PC-9 (cell line): ENCODE data around the gene ZFAND2B. TPM values are rescaled to one million over a fixed set of nuclear protein-coding genes. Genes with fewer than 3 reads are reported as not detected.

Source experiments
- BruUV-seq: library from RNA; stranded (reverse); fragments of 400-500 nt; replicated peaks from 2 replicates; lab custom pipeline; 2021; lab: Mats Ljungman, UMichigan
- CTCF ChIA-PET: fragments of 300-600 bp; sonication (Branson Sonifier 250); formaldehyde crosslinking; loops from one replicate; lab custom pipeline; 2022; ENCODE audit warnings: antibody characterized with exemption; lab: Charles Lee
- POLR2A ChIA-PET: fragments of 300-600 bp; sonication (Branson Sonifier 250); formaldehyde crosslinking; loops from one replicate; lab custom pipeline; 2022; ENCODE audit warnings: antibody characterized with exemption; ENCODE audit not compliant: unreplicated experiment; lab: Charles Lee
- DNase-seq, 2 experiments: peaks; one replicate each; pipeline versions ENCODE4 v3.0.0 to v3.0.0-alpha.2; 2015 to 2022; ENCODE audit warnings: mixed read lengths in 1 of 2
- H2AFZ ChIP-seq: fragments of 200-600 bp; sonication (generic); 2 replicates; pipeline ENCODE4 v1.8.1; 2017; ENCODE audit warnings: antibody characterized with exemption
- H3F3A ChIP-seq: fragments of 200-600 bp; sonication (generic); 2 replicates; pipeline ENCODE4 v1.8.1; 2017; ENCODE audit warnings: antibody characterized with exemption, mild to moderate bottlenecking, low read depth; ENCODE audit not compliant: insufficient read depth
- H3K27ac ChIP-seq: fragments of 200-600 bp; sonication (generic); 2 replicates; pipeline ENCODE4 v1.6.1; 2016; ENCODE audit warnings: mixed run types
- H3K27me3 ChIP-seq: fragments of 200-600 bp; sonication (generic); 2 replicates; pipeline ENCODE4 v1.6.1; 2016; ENCODE audit warnings: low read depth, mixed run types; ENCODE audit not compliant: insufficient read depth
- H3K36me3 ChIP-seq: fragments of 200-600 bp; sonication (generic); 2 replicates; pipeline ENCODE4 v1.6.1; 2016; ENCODE audit warnings: low read depth, mixed run types
- H3K4me1 ChIP-seq: fragments of 200-600 bp; sonication (generic); replicated peaks from 2 replicates; pipeline ENCODE4 v1.6.1; 2016; ENCODE audit warnings: mixed run types; ENCODE audit not compliant: insufficient read depth
- H3K4me2 ChIP-seq: fragments of 200-600 bp; sonication (generic); 2 replicates; pipeline ENCODE4 v1.6.1; 2017; ENCODE audit warnings: mixed run types
- H3K4me3 ChIP-seq: fragments of 200-600 bp; sonication (generic); 2 replicates; pipeline ENCODE4 v1.6.1; 2016; ENCODE audit warnings: mixed run types
- H3K79me2 ChIP-seq: fragments of 200-600 bp; sonication (generic); 2 replicates; pipeline ENCODE4 v1.6.1; 2017; ENCODE audit warnings: low read depth, mixed run types
- H3K9me2 ChIP-seq: fragments of 200-600 bp; sonication (generic); 2 replicates; pipeline ENCODE4 v1.8.1; 2017; ENCODE audit warnings: mild to moderate bottlenecking; ENCODE audit not compliant: insufficient read depth
- H3K9me3 ChIP-seq: fragments of 200-600 bp; sonication (generic); 2 replicates; pipeline ENCODE4 v1.8.1; 2016; ENCODE audit warnings: low read depth; ENCODE audit not compliant: insufficient read depth
- H4K20me1 ChIP-seq: fragments of 200-600 bp; sonication (generic); 2 replicates; pipeline ENCODE4 v1.8.1; 2017; ENCODE audit not compliant: insufficient read depth
- EZH2 ChIP-seq: fragments of 200-600 bp; sonication (generic); IDR thresholded peaks from 2 replicates; pipeline ENCODE4 v1.8.0; 2017; ENCODE audit warnings: antibody characterized with exemption, low read depth
- intact Hi-C: fragments of 100-400 bp; cut with micrococcal nuclease; formaldehyde crosslinking; loops from one replicate; pipeline ENCODE4 v1.10.0; 2022; ENCODE audit not compliant: unreplicated experiment
- total RNA-seq: library from RNA; stranded (reverse); gene quantifications from 2 replicates; pipeline ENCODE4 v1.2.3, GENCODE V29; 2021
- TF ChIP-seq, protein P1 (sequence below): fragments of 200-600 bp; sonication (generic); conservative IDR thresholded peaks from 2 replicates; pipeline ENCODE4 v1.6.1; 2017; ENCODE audit warnings: mixed run types, antibody characterized with exemption, mild to moderate bottlenecking, moderate library complexity

ZFAND2B gene
- total RNA-seq, 1 experiment from 2014 or later = 24.6 TPM

DNA sequence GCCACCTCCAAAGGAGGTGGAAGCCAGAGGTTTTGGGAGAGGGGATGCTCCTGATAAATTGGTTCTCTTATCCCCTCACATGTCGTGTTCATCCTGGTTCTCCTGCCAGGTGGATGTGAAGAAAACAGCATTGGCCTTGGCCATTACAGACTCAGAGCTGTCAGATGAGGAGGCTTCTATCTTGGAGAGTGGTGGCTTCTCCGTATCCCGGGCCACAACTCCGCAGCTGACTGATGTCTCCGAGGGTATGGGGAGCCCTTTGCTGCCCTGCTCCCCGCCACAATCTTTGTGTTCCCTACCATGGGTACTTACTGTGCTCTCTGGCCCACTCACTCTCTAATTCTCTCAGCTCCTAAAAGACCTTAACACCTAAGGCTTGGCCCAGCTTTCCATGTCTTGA, 25.1 kb upstream of the ZFAND2B start:
- no peak for DNase-seq
- ChIA-PET POLR2A (no interaction called here), CTCF (no interaction called here)
- Histone ChIP-seq H3K27me3 (no peaks in the 10 kb centered on the region), H3K27ac (no peak overlapping the region), H3K9me2 (no peaks in the 10 kb centered on the region; the same call in 1 of the 2 replicates), H3K36me3 (peaks cover 14% of the 10 kb centered on the region; the same call in 1 of the 2 replicates), H3K4me1 (peaks cover 9% of the 10 kb centered on the region), H3K4me2 (no peak overlapping the region), H3K4me3 (no peak overlapping the region), H4K20me1 (no peaks in the 10 kb centered on the region; the same call in 1 of the 2 replicates), H3F3A (peaks cover 16% of the 10 kb centered on the region), H2AFZ (no peak overlapping the region), H3K79me2 (peaks cover 18% of the 10 kb centered on the region), H3K9me3 (no peaks in the 10 kb centered on the region)
- no TSS peak for BruUV-seq
- intact Hi-C loops = no loop called here
- TF ChIP-seq, protein P1, sequence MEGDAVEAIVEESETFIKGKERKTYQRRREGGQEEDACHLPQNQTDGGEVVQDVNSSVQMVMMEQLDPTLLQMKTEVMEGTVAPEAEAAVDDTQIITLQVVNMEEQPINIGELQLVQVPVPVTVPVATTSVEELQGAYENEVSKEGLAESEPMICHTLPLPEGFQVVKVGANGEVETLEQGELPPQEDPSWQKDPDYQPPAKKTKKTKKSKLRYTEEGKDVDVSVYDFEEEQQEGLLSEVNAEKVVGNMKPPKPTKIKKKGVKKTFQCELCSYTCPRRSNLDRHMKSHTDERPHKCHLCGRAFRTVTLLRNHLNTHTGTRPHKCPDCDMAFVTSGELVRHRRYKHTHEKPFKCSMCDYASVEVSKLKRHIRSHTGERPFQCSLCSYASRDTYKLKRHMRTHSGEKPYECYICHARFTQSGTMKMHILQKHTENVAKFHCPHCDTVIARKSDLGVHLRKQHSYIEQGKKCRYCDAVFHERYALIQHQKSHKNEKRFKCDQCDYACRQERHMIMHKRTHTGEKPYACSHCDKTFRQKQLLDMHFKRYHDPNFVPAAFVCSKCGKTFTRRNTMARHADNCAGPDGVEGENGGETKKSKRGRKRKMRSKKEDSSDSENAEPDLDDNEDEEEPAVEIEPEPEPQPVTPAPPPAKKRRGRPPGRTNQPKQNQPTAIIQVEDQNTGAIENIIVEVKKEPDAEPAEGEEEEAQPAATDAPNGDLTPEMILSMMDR = no peak
- TF ChIP-seq EZH2 = no peak

DNA sequence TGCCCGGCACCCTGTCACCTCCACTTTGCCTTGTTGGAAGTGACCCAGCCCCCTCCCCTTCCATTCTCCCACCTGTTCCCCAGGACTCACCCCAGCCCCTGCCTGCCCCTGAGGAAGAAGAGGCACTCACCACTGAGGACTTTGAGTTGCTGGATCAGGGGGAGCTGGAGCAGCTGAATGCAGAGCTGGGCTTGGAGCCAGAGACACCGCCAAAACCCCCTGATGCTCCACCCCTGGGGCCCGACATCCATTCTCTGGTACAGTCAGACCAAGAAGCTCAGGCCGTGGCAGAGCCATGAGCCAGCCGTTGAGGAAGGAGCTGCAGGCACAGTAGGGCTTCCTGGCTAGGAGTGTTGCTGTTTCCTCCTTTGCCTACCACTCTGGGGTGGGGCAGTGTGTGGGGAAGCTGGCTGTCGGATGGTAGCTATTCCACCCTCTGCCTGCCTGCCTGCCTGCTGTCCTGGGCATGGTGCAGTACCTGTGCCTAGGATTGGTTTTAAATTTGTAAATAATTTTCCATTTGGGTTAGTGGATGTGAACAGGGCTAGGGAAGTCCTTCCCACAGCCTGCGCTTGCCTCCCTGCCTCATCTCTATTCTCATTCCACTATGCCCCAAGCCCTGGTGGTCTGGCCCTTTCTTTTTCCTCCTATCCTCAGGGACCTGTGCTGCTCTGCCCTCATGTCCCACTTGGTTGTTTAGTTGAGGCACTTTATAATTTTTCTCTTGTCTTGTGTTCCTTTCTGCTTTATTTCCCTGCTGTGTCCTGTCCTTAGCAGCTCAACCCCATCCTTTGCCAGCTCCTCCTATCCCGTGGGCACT, 24.0 kb upstream of the ZFAND2B start:
- peaks cover 18% of the 10 kb centered on the region for H3K79me2 ChIP-seq
- no peaks in the 10 kb centered on the region; the same call in 1 of the 2 replicates for H4K20me1 ChIP-seq
- CTCF ChIA-PET = no interaction called here
- no peak overlapping the region for H2AFZ ChIP-seq
- TF ChIP-seq, protein P1 = no peak
- no peak for TF ChIP-seq EZH2
- H3K36me3 ChIP-seq = peaks cover 14% of the 10 kb centered on the region; the same call in 1 of the 2 replicates
- peaks cover 9% of the 10 kb centered on the region for H3K4me1 ChIP-seq
- H3K9me3 ChIP-seq = no peaks in the 10 kb centered on the region
- peaks cover 16% of the 10 kb centered on the region for H3F3A ChIP-seq
- H3K4me2 ChIP-seq = no peak overlapping the region
- intact Hi-C loops = no loop called here
- H3K27ac ChIP-seq = no peak overlapping the region
- BruUV-seq = no TSS peak
- H3K27me3 ChIP-seq = no peaks in the 10 kb centered on the region
- H3K9me2 ChIP-seq = no peaks in the 10 kb centered on the region; the same call in 1 of the 2 replicates
- POLR2A ChIA-PET = no interaction called here
- no peak for DNase-seq
- no peak overlapping the region for H3K4me3 ChIP-seq

DNA sequence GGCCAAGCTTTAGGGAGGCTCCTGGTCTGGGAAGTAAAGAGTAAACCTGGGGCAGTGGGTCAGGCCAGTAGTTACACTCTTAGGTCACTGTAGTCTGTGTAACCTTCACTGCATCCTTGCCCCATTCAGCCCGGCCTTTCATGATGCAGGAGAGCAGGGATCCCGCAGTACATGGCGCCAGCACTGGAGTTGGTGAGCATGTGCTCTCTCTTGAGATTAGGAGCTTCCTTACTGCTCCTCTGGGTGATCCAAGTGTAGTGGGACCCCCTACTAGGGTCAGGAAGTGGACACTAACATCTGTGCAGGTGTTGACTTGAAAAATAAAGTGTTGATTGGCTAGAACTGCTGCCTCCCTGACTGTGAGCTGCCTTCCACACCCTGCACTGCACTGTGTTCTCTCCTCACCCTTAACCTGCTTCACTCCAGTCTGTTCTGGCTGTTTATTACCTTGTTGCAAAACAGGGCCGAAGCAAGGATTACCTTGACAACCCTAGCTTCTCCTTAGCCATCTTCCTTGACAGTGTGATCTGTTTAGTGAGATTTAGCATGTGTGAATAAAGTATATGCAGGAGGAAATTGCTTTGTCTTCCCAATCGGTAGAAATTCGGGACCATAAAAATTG, 23.3 kb upstream of the ZFAND2B start:
- Histone ChIP-seq H4K20me1 (no peaks in the 10 kb centered on the region; the same call in 1 of the 2 replicates), H3F3A (peaks cover 15% of the 10 kb centered on the region; the same call in 1 of the 2 replicates), H2AFZ (no peak overlapping the region), H3K27me3 (no peaks in the 10 kb centered on the region), H3K36me3 (peaks cover 14% of the 10 kb centered on the region; the same call in 1 of the 2 replicates), H3K79me2 (peaks cover 18% of the 10 kb centered on the region), H3K4me1 (peaks cover 9% of the 10 kb centered on the region), H3K9me2 (no peaks in the 10 kb centered on the region; the same call in 1 of the 2 replicates), H3K4me2 (no peak overlapping the region), H3K4me3 (no peak overlapping the region), H3K9me3 (no peaks in the 10 kb centered on the region), H3K27ac (no peak overlapping the region)
- ChIA-PET CTCF (no interaction called here), POLR2A (no interaction called here)
- BruUV-seq = no TSS peak
- intact Hi-C loops = no loop called here
- TF ChIP-seq EZH2 = no peak
- TF ChIP-seq, protein P1 = no peak
- DNase-seq = no peak
